ENCODE data around the gene FARSB.

FARSB gene

DNA sequence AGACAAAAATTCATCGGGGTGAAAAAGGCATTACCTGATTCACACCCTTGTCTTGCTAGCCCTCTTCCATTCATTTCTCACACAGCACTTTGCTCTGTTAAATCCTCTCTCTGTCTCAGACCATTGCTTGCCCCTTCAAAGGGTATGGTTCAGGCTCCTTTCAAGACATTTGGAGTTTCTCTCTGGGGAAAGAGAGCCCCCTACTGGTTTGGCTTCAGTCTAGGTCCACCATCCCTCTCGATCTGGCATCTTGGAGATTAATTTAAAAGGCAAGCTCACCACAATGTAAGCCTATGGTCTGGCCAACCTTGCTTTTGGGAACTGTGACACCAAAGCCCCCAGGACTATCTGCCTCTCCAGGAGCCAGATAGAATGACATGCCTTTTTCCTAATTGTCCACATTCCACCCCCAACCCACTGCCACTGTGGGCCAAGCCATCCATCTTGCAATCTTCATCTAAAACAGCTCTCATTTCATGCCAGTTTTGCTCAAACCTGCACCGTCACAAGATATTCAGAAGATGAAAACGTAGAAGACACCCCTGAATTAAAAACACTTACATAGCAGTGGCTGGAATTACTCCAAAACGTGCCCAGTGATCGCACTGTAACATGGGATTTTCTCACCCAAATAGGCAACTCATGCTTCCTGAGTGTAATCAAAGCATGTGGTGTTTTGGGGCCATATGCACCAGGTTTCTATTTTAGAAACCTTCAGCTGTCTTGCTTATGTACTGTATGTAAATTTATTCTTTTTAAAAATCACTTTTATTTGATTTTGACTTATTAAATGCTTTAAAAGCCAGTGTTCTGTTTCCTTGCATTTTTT is 93.9 kb downstream of the FARSB start:
- no peak for DNase-seq (ENCODE audit: low read depth, low spot score)

GRCh38 chr2:222561151-222561550 is 94.7 kb downstream of the FARSB start:
- no peak for DNase-seq (ENCODE audit: low read depth, low spot score)

DNA sequence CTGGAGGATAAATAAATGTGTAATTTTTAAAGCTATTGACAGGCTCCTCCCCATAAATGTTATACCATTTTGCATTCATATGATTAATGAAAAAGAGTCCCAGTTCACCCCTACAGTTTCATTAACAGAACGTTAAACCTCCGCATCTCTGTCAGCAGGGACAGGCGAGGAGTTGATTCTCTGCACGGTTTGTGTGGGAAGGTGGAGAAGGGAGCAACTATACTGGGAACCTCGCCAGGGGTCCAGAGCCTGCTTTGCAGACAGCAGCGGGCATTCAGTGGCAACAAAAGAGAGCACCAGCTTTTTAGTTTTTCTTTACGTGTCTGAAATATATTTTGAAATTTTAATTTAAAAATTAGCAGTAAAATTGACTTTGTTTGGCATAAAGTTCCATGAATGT is 101.4 kb downstream of the FARSB start:
- no peak for DNase-seq (ENCODE audit: low read depth, low spot score)

DNA sequence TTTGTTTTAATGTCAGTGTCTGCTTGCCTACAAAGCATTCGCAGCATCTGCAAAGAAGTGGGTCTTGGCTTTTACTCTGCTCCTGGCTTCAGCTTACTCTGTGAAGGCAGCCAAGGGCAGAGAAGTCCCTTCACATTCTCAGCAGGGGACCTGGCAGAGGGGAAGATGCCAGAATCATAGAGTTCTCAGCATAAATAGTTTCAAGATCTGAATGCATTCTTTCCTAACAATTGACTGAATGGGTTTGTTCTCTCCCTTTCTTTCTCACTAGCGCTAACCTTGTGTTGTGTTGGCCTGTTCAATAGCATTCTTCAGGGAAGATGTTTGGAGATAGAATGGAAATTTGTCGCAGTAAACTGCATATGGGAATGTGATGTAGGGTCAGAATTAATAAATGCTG is 106.9 kb downstream of the FARSB start:
- no peak for DNase-seq (ENCODE audit: low read depth, low spot score)

DNA sequence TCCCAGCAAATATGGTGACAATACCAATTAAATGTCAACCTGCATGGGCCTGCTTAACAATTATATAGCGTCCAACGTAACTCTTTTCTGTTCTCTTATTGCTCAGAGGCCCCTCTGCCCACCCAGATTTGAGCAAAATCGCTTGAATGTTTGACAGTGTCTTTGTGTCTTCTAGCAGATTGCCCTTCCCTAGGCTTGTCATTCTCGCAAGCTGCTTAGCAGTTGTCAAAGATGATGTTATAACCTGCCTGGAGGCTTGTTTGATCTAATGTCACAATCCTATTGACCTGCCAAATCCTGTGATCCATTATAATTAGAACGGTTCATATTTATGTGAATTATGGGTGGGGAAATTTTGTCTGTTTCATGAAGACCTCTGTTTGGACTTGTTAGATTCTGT is 108.8 kb downstream of the FARSB start:
- no peak for DNase-seq (ENCODE audit: low read depth, low spot score)

GRCh38 chr2:222545823-222546795 is 109.8 kb downstream of the FARSB start:
- no peak for DNase-seq (ENCODE audit: low read depth, low spot score)

DNA sequence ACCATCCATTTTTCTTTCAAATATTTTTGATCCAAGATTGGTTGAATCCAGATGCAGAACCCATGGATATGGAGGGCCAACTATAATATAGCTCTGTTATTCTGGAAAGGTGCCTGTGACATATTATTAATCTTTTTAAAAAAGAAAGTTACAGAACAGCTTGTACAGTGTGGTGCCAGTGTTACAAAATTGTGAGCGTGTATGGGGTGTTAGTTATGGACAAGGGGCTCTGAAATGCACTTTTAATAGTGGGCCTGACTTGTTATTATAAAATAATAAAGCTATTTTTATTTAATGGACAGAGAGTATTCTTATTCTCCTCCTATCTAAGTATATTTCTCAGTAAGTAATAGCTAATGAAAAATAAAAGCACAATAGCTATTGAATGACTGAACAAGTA is 111.2 kb downstream of the FARSB start:
- DNase-seq (ENCODE audit: low read depth, low spot score) = no peak

DNA sequence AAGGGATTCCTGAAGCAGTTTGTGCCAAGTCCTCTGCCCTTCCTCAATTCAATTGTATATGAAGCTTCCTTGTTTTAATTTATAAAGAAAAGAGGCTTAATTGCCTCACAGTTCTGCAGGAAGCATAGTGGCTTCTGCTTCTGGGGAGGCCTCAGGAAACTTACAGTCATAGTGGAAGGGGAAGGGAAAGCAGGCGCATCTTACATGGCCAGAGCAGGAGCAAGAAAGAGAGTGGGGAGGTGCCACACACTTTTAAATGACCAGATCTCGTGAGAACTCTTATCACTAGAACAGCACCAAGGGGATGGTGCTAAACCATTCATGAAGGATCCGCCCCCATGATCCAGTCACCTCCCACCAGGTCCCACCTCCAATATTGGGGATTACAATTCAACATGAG is 117.4 kb downstream of the FARSB start:
- DNase-seq (ENCODE audit: low read depth, low spot score) = no peak

- DNase-seq (ENCODE audit: low read depth, low spot score) = no peak
Observed at GRCh38 chr2:222535477-222535876, 120.4 kb downstream of the FARSB start.

DNA sequence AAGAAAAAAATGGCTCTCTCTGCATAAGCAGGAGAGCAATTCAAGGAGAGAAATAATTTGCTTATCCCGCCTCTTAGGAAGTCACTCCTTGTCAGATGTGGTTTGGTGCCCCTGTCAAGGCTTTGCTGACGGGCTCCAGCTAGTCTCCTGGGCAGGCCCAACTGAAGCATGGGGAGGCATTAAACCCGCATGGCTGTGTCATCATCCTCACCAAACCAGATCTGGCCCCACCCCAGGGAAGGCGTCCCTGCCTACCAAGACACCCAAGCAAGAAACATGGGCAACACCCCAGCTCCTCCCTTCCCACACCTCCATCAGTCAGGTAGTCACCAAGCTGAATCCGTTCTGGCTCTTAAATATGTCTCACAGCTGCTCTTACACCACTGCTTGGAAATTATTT is 123.6 kb downstream of the FARSB start:
- DNase-seq (ENCODE audit: low read depth, low spot score) = no peak

GRCh38 chr2:222526480-222527277 is 129.2 kb downstream of the FARSB start:
- DNase-seq (ENCODE audit: low read depth, low spot score) = no peak

GRCh38 chr2:222525811-222526210 is 130.1 kb downstream of the FARSB start:
- no peak for DNase-seq (ENCODE audit: low read depth, low spot score)

GRCh38 chr2:222523783-222524544 is 131.9 kb downstream of the FARSB start:
- no peak for DNase-seq (ENCODE audit: low read depth, low spot score)

GRCh38 chr2:222522082-222522481 is 133.8 kb downstream of the FARSB start:
- DNase-seq (ENCODE audit: low read depth, low spot score) = no peak

GRCh38 chr2:222521099-222521498 is 134.8 kb downstream of the FARSB start:
- DNase-seq (ENCODE audit: low read depth, low spot score) = no peak

Measured in activated CD4-positive, CD25-positive, alpha-beta regulatory T cell treated with anti-CD3 and anti-CD28 coated beads, Interleukin-2, amount 50 U/mL, for 16 hours (primary cell).